Endothelial cell (in vitro differentiated cells): ENCODE results near the gene NTM. TPM values are rescaled to one million over a fixed set of nuclear protein-coding genes. Genes with fewer than 3 reads are reported as not detected.

Experiments
- DNase-seq: peaks from one replicate; pipeline ENCODE4 v3.0.0; 2021; ENCODE audit warnings: low spot score
- H3K27ac Mint-ChIP-seq: one replicate; pipeline ENCODE4 v1.8.0; 2021; ENCODE audit warnings: mixed read lengths, inconsistent platforms; ENCODE audit not compliant: unreplicated experiment
- H3K27me3 Mint-ChIP-seq: one replicate; pipeline ENCODE4 v1.8.0; 2021; ENCODE audit warnings: mild to moderate bottlenecking, moderate library complexity, mixed read lengths, inconsistent platforms; ENCODE audit not compliant: unreplicated experiment
- H3K36me3 Mint-ChIP-seq: one replicate; pipeline ENCODE4 v1.8.0; 2021; ENCODE audit warnings: mild to moderate bottlenecking, low read depth, mixed read lengths, inconsistent platforms; ENCODE audit not compliant: unreplicated experiment
- H3K4me1 Mint-ChIP-seq: one replicate; pipeline ENCODE4 v1.8.0; 2021; ENCODE audit warnings: mild to moderate bottlenecking, mixed read lengths, inconsistent platforms; ENCODE audit not compliant: unreplicated experiment
- H3K4me3 Mint-ChIP-seq: one replicate; pipeline ENCODE4 v1.8.0; 2021; ENCODE audit warnings: mild to moderate bottlenecking, mixed read lengths, inconsistent platforms; ENCODE audit not compliant: unreplicated experiment
- H3K9me3 Mint-ChIP-seq: one replicate; pipeline ENCODE4 v1.8.0; 2021; ENCODE audit warnings: mixed read lengths, inconsistent platforms; ENCODE audit not compliant: unreplicated experiment
- CTCF ChIP-seq: fragments of 200-600 bp; sonication (generic); IDR thresholded peaks from one replicate; pipeline ENCODE4 v1.5.0; 2021; ENCODE audit warnings: antibody characterized with exemption; ENCODE audit not compliant: unreplicated experiment
- total RNA-seq: library from RNA; stranded (reverse); fragmentation: NEBNext Ultra II Directional; extraction: Animal tissue kit (Norgen Biotek cat#: 25700); gene quantifications from one replicate; pipeline ENCODE4 v1.2.1, GENCODE V29; 2021; ENCODE audit not compliant: unreplicated experiment

NTM gene
- total RNA-seq, 1 donor from 2014 or later: 3.6 TPM

GRCh38 chr11:131447277-131447815 lies 76.9 kb downstream of the NTM start:
- Mint-ChIP-seq H3K36me3 (no peaks in the 10 kb centered on the region), H3K4me1 (no peaks in the 10 kb centered on the region), H3K27me3 (peaks cover 9% of the 10 kb centered on the region), H3K27ac (no peak overlapping the region), H3K4me3 (no peak overlapping the region), H3K9me3 (no peaks in the 10 kb centered on the region)
- DNase-seq: no peak
- TF ChIP-seq CTCF: no peak

- no peak for DNase-seq
- Mint-ChIP-seq H3K4me3 (no peak overlapping the region), H3K36me3 (no peaks in the 10 kb centered on the region), H3K27me3 (peaks cover 9% of the 10 kb centered on the region), H3K9me3 (no peaks in the 10 kb centered on the region), H3K4me1 (no peaks in the 10 kb centered on the region), H3K27ac (no peak overlapping the region)
- TF ChIP-seq CTCF: no peak
These were observed 77.5 kb downstream of the NTM start for GRCh38 chr11:131447898-131448297.

GRCh38 chr11:131449036-131450019 lies 78.9 kb downstream of the NTM start:
- H3K4me3 Mint-ChIP-seq: peak overlapping the region; percentile 14
- H3K4me1 Mint-ChIP-seq: no peaks in the 10 kb centered on the region
- no peak for DNase-seq
- H3K36me3 Mint-ChIP-seq: no peaks in the 10 kb centered on the region
- no peaks in the 10 kb centered on the region for H3K9me3 Mint-ChIP-seq
- peaks cover 9% of the 10 kb centered on the region for H3K27me3 Mint-ChIP-seq
- TF ChIP-seq CTCF: no peak
- H3K27ac Mint-ChIP-seq: no peak overlapping the region

GRCh38 chr11:131454490-131454889 lies 84.1 kb downstream of the NTM start:
- Mint-ChIP-seq H3K36me3 (no peaks in the 10 kb centered on the region), H3K27ac (no peak overlapping the region), H3K4me1 (peaks cover 9% of the 10 kb centered on the region), H3K9me3 (no peaks in the 10 kb centered on the region), H3K27me3 (peaks cover 8% of the 10 kb centered on the region), H3K4me3 (no peak overlapping the region)
- no peak for TF ChIP-seq CTCF
- no peak for DNase-seq

- Mint-ChIP-seq H3K36me3 (no peaks in the 10 kb centered on the region), H3K4me3 (no peak overlapping the region), H3K27me3 (peaks cover 8% of the 10 kb centered on the region), H3K4me1 (peaks cover 9% of the 10 kb centered on the region), H3K27ac (no peak overlapping the region), H3K9me3 (no peaks in the 10 kb centered on the region)
- no peak for DNase-seq
- no peak for TF ChIP-seq CTCF
These were observed 84.6 kb downstream of the NTM start for GRCh38 chr11:131454989-131455388.
